Measurements from ENCODE around the gene FAM236D. TPM values are rescaled to one million over a fixed set of nuclear protein-coding genes. Genes with fewer than 3 reads are reported as not detected.
"Not testable (repeated sequence)": the region's sequence is repeated elsewhere in the genome, so short reads cannot be mapped to it uniquely, and the experiment has no call there.

FAM236D gene
- total RNA-seq (not detected), polyA plus RNA-seq (not detected)
- long read RNA-seq, donor 1 = 0 reads
- long read RNA-seq, donor 2 = 0 reads
- long read RNA-seq, donor 3 = 0 reads
- long read RNA-seq, donor 4 = 0 reads
- long read RNA-seq, donor 5 = 0 reads
- long read RNA-seq, donor 6 = 0 reads
- long read RNA-seq, donor 7 = 0 reads
- long read RNA-seq, donor 8 = 0 reads
- long read RNA-seq, donor 9 = 0 reads
- long read RNA-seq, donor 10 = 0 reads

GRCh38 chrX:72808110-72808509, at the start of gene FAM236D:
Gene FAM236D (minus strand): TSS chrX:72808210. CDS start chrX:72808110, 100 bp downstream.
- no CpG with 5 or more reads among the region's 13 CpGs for WGBS, 4 donors
- H3K4me3 ChIP-seq; H3K27ac ChIP-seq; intact Hi-C loops (cut with DNase I); H3K9me3 ChIP-seq (replicated peaks in 1 of 3); H3K27me3 ChIP-seq; DNase-seq; H3K4me1 ChIP-seq (replicated peaks in 1 of 2); H3K36me3 ChIP-seq (replicated peaks in 1 of 2): not testable (repeated sequence)

DNA sequence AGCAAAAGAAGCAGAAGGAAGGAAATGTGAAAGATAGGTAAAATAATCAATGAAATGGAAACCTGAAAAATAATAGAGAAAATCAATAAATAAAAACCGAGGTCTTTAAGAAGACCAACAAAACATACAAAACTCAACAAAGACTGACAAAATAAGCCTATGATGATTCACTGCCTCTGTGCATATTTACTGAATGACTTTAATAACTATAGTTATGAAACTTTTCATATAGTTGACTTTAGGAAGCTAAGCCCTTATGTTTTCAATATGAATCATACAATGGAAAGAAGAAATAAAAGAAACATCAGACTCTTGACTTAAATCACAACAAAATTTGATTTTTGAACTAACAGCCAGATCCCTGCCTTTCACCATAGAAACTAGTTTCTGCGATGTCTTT, 29.5 kb upstream of the FAM236D start:
- no CpG with 5 or more reads among the region's 2 CpGs for WGBS, 4 donors
- H3K4me1 ChIP-seq (replicated peaks in 1 of 2); H3K4me3 ChIP-seq; H3K27me3 ChIP-seq; H3K27ac ChIP-seq; intact Hi-C loops (cut with DNase I); H3K9me3 ChIP-seq (replicated peaks in 1 of 3); H3K36me3 ChIP-seq (replicated peaks in 1 of 2); DNase-seq: not testable (repeated sequence)

DNA sequence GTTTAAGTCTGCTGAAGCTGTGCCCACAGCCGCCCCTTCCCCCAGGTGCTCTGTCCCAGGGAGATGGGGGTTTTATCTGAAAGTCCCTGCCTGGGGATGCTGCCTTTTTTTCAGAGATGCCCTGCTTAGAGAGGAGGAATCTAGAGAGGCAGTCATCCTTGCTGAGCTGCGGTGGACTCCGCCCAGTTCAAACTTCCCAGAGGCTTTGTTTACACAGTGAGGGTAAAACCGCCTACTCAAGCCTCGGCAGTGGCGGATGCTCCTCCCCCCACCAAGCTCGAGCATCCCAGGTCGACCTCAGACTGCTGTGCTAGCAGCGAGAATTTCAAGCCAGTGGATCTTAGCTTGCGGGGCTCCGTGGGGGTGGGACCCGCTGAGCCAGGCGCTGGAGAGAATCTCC, 22.7 kb upstream of the FAM236D start:
- H3K9me3 ChIP-seq (replicated peaks in 1 of 3); H3K4me1 ChIP-seq (replicated peaks in 1 of 2); H3K36me3 ChIP-seq (replicated peaks in 1 of 2); H3K27me3 ChIP-seq; DNase-seq; H3K4me3 ChIP-seq; intact Hi-C loops (cut with DNase I); H3K27ac ChIP-seq: not testable (repeated sequence)
- WGBS, 4 donors = no CpG with 5 or more reads among the region's 13 CpGs

DNA sequence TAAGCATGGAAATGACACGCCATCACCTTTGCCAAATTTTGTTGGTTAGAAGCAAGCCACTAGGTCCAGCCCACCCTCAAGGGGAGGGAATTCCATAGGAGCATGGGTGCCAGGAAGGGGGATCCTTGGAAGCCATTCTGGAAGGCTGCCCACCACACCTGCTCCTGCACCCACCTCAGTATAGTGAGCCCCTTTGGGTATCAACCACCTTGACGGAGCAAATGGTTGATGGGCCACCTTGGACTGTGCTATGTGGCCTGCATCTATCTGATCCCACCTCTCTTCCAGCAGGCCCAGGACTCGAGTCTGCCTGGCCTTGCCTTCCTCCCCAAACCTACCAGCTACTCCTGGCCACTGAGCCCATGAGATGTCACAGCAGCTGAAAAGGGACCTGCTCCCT, 17.6 kb downstream of the FAM236D start:
- peak in 1 of 7 donors; percentile 8 for DNase-seq
- H3K9me3 ChIP-seq (replicated peaks in 1 of 3); H3K27me3 ChIP-seq; intact Hi-C loops (cut with DNase I); H3K36me3 ChIP-seq (replicated peaks in 1 of 2); H3K4me1 ChIP-seq (replicated peaks in 1 of 2); H3K4me3 ChIP-seq; H3K27ac ChIP-seq: not testable (repeated sequence)
- 83 to 94% (median 83%) methylated on average over 1 of the region's 3 CpGs; no CpG with 5 or more reads in 1 of the 4 donors for WGBS, 4 donors

DNA sequence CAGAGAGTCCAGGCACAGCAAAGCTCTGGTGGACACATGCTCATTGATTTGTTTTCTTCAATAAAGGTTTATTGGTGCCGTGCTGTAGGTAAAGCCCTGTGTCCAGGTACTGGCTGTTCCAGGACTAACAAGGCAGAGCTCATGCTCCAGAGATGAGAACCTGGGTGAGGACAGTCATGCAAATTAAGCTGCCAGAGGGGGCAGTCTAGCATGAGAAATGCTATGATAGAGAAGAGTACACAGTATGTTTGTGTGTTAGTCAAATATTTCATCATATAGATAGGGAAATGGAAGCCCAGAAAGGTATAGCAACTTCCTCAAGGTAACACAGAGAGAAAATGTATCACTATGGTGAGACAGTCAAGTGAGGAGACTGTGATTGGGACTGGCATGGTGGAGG, 19.9 kb downstream of the FAM236D start:
- intact Hi-C loops (cut with DNase I); H3K36me3 ChIP-seq (replicated peaks in 1 of 2); H3K9me3 ChIP-seq (replicated peaks in 1 of 3); H3K4me1 ChIP-seq (replicated peaks in 1 of 2); DNase-seq; H3K27ac ChIP-seq; H3K27me3 ChIP-seq; H3K4me3 ChIP-seq: not testable (repeated sequence)
- no CpG with 5 or more reads among the region's 1 CpG for WGBS, 4 donors

DNA sequence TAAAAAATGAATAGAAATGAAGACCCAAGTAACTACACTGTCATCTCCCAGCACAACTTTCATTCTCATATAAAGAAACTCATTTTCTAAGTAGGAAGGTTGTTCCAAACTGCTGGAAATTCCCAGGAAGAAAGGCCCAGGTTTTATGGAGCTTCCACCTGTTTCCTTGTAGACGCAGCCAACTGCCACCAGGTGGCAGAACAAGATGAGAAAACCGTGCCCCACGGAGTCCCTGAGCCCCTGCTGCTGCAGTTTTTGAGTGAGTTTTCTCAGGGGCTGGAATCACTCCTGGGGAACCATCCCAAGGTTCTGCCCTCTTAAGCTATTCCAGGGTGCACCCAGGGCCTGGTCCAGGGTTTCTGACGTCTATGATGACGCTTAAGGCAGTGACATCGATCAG, 24.0 kb downstream of the FAM236D start:
- H3K27me3 ChIP-seq; DNase-seq; H3K9me3 ChIP-seq (replicated peaks in 1 of 3); H3K36me3 ChIP-seq (replicated peaks in 1 of 2); intact Hi-C loops (cut with DNase I); H3K4me3 ChIP-seq; H3K27ac ChIP-seq; H3K4me1 ChIP-seq (replicated peaks in 1 of 2): not testable (repeated sequence)
- WGBS, 4 donors = no CpG with 5 or more reads among the region's 6 CpGs

DNA sequence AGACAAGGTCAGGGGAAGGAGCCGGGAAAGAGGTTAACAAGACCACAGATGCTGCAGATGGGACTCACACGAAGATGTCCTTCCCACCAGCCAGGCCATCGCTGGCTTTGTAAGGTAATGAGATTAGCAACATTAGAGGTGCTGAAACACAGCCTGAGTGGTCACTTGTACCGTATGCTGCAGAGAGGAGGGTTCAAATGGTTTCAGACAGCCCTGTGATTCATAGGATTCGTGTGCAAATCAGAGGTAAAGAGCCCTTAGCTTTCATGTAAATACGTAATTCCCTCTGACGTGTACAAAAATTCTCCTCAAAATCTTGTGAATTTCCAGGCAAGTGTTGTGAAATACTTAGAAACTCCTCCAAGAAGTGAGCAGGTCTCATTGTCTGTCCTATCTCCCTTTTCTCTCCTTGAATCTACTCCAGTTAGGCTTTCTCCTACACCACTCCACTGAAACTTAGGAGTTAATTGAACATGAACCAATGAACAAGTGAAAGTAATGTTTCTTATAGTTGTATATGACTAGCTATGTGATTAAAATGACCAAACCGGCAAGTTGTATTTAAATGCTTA, 24.6 kb downstream of the FAM236D start:
- H3K36me3 ChIP-seq (replicated peaks in 1 of 2); intact Hi-C loops (cut with DNase I); H3K4me1 ChIP-seq (replicated peaks in 1 of 2); H3K27ac ChIP-seq; H3K27me3 ChIP-seq; DNase-seq; H3K4me3 ChIP-seq; H3K9me3 ChIP-seq (replicated peaks in 1 of 3): not testable (repeated sequence)
- no CpG with 5 or more reads among the region's 8 CpGs for WGBS, 4 donors

GRCh38 chrX:72782560-72782959, 25.4 kb downstream of the FAM236D start, which contains the start of gene FAM236B:
Gene FAM236B (minus strand): TSS chrX:72782660. CDS start chrX:72782560, 100 bp downstream.
- H3K4me3 ChIP-seq; H3K9me3 ChIP-seq (replicated peaks in 1 of 3); intact Hi-C loops (cut with DNase I); H3K27ac ChIP-seq; H3K27me3 ChIP-seq; H3K4me1 ChIP-seq (replicated peaks in 1 of 2); H3K36me3 ChIP-seq (replicated peaks in 1 of 2); DNase-seq: not testable (repeated sequence)
- no CpG with 5 or more reads among the region's 15 CpGs for WGBS, 4 donors

GRCh38 chrX:72778146-72778545, 29.9 kb downstream of the FAM236D start:
- H3K36me3 ChIP-seq (replicated peaks in 1 of 2); H3K4me3 ChIP-seq; H3K4me1 ChIP-seq (replicated peaks in 1 of 2); DNase-seq; H3K27ac ChIP-seq; H3K9me3 ChIP-seq (replicated peaks in 1 of 3); intact Hi-C loops (cut with DNase I); H3K27me3 ChIP-seq: not testable (repeated sequence)
- no CpG with 5 or more reads among the region's 6 CpGs for WGBS, 4 donors

DNA sequence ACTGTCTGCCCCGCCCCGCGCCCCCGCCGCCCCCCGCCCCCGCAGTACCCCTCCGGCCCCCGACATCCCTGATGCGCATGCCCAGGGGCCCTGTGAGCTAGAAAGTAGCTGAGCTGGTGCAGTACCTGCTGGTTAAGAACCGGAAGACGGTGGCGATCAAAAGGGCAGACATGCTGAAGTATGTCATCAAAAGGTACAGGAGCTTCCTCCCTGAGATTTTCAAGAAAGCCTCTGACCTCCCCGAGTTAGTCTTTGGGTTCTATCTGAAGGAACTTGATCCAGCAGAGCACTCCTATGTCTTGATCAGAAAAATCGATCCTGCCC, 30.6 kb downstream of the FAM236D start:
- no CpG with 5 or more reads among the region's 15 CpGs for WGBS, 4 donors
- H3K27ac ChIP-seq; intact Hi-C loops (cut with DNase I); H3K4me1 ChIP-seq (replicated peaks in 1 of 2); H3K4me3 ChIP-seq; DNase-seq; H3K27me3 ChIP-seq; H3K9me3 ChIP-seq (replicated peaks in 1 of 3); H3K36me3 ChIP-seq (replicated peaks in 1 of 2): not testable (repeated sequence)

- DNase-seq; H3K4me1 ChIP-seq (replicated peaks in 1 of 2); H3K9me3 ChIP-seq (replicated peaks in 1 of 3); H3K27me3 ChIP-seq; H3K27ac ChIP-seq; H3K36me3 ChIP-seq (replicated peaks in 1 of 2); intact Hi-C loops (cut with DNase I); H3K4me3 ChIP-seq: not testable (repeated sequence)
- WGBS, 4 donors = no CpG with 5 or more reads among the region's 44 CpGs
Observed at GRCh38 chrX:72776653-72777466, 31.1 kb downstream of the FAM236D start, which contains the start of gene DMRTC1B. Gene DMRTC1B (plus strand): TSS chrX:72776890. CDS start chrX:72845136, 68,246 bp downstream.
